B cell (primary cell): ENCODE measurements around the gene YOD1. TPM values are rescaled to one million over a fixed set of nuclear protein-coding genes. Genes with fewer than 3 reads are reported as not detected.

Experiments
- ATAC-seq: fragments of 200-7000 bp; cut with Tn5 transposase; one replicate; pipeline ENCODE4 v1.10.0; 2021; ENCODE audit warnings: low read depth, mild to moderate bottlenecking, moderate number of reproducible peaks, moderate library complexity
- CTCF ChIA-PET: fragments of 350-600 bp; sonication (Branson Sonifier 250); formaldehyde crosslinking; loops from one replicate; lab custom pipeline; 2021; ENCODE audit warnings: antibody characterized with exemption, inconsistent platforms; lab: Charles Lee
- POLR2A ChIA-PET: fragments of 350-600 bp; sonication (Branson Sonifier 250); formaldehyde crosslinking; loops from one replicate; lab custom pipeline; 2021; ENCODE audit warnings: antibody characterized with exemption; lab: Charles Lee
- DNase-seq: peaks from one replicate; pipeline ENCODE4 v3.0.0; 2013
- H2AFZ ChIP-seq: 2 replicates; pipeline ENCODE4 v1.6.1; 2012; ENCODE audit warnings: mild to moderate bottlenecking, low read depth, low read length; ENCODE audit not compliant: insufficient read depth, poor library complexity, severe bottlenecking
- H3K27ac ChIP-seq, 2 donors: 1 replicate in 1 of 2; 2 replicates in 1 of 2; pipeline ENCODE4 v1.5.1; 2012 to 2013; ENCODE audit warnings: low read length in 2 of 2, mild to moderate bottlenecking in 2 of 2, moderate library complexity in 1 of 2
- H3K27me3 ChIP-seq, 4 experiments: fragments of 200-600 bp in 1 of 4; sonication (generic) in 1 of 4; replicated peaks in 1 of 4; 1 replicate in 2 of 4; 2 replicates in 2 of 4; pipeline versions ENCODE4 v1.6.1 to v1.7.0; 2013 to 2016; ENCODE audit warnings: low read length in 3 of 4, mild to moderate bottlenecking in 2 of 4, mixed read lengths in 1 of 4, moderate library complexity in 1 of 4; ENCODE audit not compliant: insufficient read depth in 4 of 4, control insufficient read depth in 3 of 4; ENCODE audit errors: control extremely low read depth in 1 of 4
- H3K36me3 ChIP-seq, 2 experiments: replicated peaks in 1 of 2; 1 replicate in 1 of 2; 2 replicates in 1 of 2; pipeline versions ENCODE4 v1.6.1 to v1.7.1; 2013; ENCODE audit warnings: low read length in 1 of 2; ENCODE audit not compliant: insufficient read depth in 2 of 2, control insufficient read depth in 1 of 2; ENCODE audit errors: control extremely low read depth in 1 of 2, extremely low read depth in 1 of 2
- H3K4me1 ChIP-seq, 2 donors: fragments of 200-600 bp in 1 of 2; sonication (generic) in 1 of 2; 1 replicate in 1 of 2; 2 replicates in 1 of 2; pipeline versions ENCODE4 v1.5.1 to v1.6.1; 2013 to 2017; ENCODE audit warnings: low read length in 2 of 2; ENCODE audit not compliant: control insufficient read depth in 2 of 2, insufficient read depth in 2 of 2
- H3K4me2 ChIP-seq: replicated peaks from 2 replicates; pipeline ENCODE3; 2012; ENCODE audit warnings: mild to moderate bottlenecking, low read depth, low read length; ENCODE audit not compliant: poor library complexity, severe bottlenecking
- H3K4me3 ChIP-seq, 5 experiments: fragments of 200-600 bp in 1 of 5; sonication (generic) in 1 of 5; 1 replicate in 3 of 5; 2 replicates in 2 of 5; pipeline versions ENCODE4 v1.5.1 to v1.7.0; 2011 to 2016; ENCODE audit warnings: low read length in 4 of 5, mild to moderate bottlenecking in 4 of 5, low read depth in 2 of 5, control low read depth in 1 of 5, moderate library complexity in 1 of 5; ENCODE audit not compliant: insufficient read depth in 1 of 5; ENCODE audit errors: control extremely low read depth in 1 of 5, extremely low read depth in 1 of 5
- H3K79me2 ChIP-seq: fragments of 200-600 bp; sonication (generic); one replicate; pipeline ENCODE4 v1.6.0; 2016; ENCODE audit warnings: low read length; ENCODE audit not compliant: control insufficient read depth, insufficient read depth
- H3K9ac ChIP-seq: fragments of 200-600 bp; sonication (generic); 2 replicates; pipeline ENCODE4 v1.6.1; 2017; ENCODE audit warnings: mild to moderate bottlenecking, low read length, moderate library complexity
- H3K9me3 ChIP-seq, 3 donors: one replicate each; pipeline versions ENCODE4 v1.6.1 to v1.7.1; 2013; ENCODE audit warnings: low read length in 2 of 3; ENCODE audit not compliant: control insufficient read depth in 2 of 3, insufficient read depth in 1 of 3; ENCODE audit errors: control extremely low read depth in 1 of 3
- H4K20me1 ChIP-seq: 2 replicates; pipeline ENCODE4 v1.6.0; 2012; ENCODE audit warnings: mild to moderate bottlenecking, low read length; ENCODE audit not compliant: insufficient read depth, control insufficient read depth, poor library complexity, severe bottlenecking
- H3K27ac Mint-ChIP-seq: one replicate; pipeline ENCODE4 v1.8.0; 2021; ENCODE audit warnings: mixed read lengths
- H3K27me3 Mint-ChIP-seq: one replicate; pipeline ENCODE4 v1.8.0; 2021; ENCODE audit warnings: mixed read lengths
- H3K4me1 Mint-ChIP-seq: one replicate; pipeline ENCODE4 v1.8.0; 2021; ENCODE audit warnings: mixed read lengths
- H3K4me3 Mint-ChIP-seq: one replicate; pipeline ENCODE4 v1.8.0; 2021; ENCODE audit warnings: mixed read lengths
- H3K9me3 Mint-ChIP-seq: one replicate; pipeline ENCODE4 v1.8.0; 2022; ENCODE audit warnings: mixed read lengths; ENCODE audit not compliant: insufficient read depth
- CTCF ChIP-seq: fragments of 200-600 bp; IDR thresholded peaks from one replicate; pipeline ENCODE4 v1.8.0; 2022; ENCODE audit warnings: antibody characterized with exemption, mild to moderate bottlenecking
- EZH2 ChIP-seq: IDR thresholded peaks from 2 replicates; pipeline ENCODE4 v1.6.1; 2012; ENCODE audit warnings: borderline replicate concordance, low read depth, mild to moderate bottlenecking, moderate library complexity, low read length; ENCODE audit not compliant: insufficient read depth, poor library complexity, severe bottlenecking
- WGBS: methylation state at CpG from one replicate; pipeline ENCODE4 v1.1.5; 2013; ENCODE audit warnings: missing lambda C conversion rate; ENCODE audit not compliant: insufficient coverage; 5-methylcytosine and 5-hydroxymethylcytosine counted together
- intact Hi-C: fragments of 100-400 bp; cut with micrococcal nuclease; formaldehyde crosslinking; loops from one replicate; pipeline ENCODE4 v1.10.0; 2022
- polyA plus RNA-seq: library from polyadenylated mRNA; depleted of rRNA; stranded (reverse); fragments of >200 nt; gene quantifications from 2 replicates; pipeline ENCODE4 v1.2.3, GENCODE V29; 2012
- total RNA-seq, 2 donors: library from RNA; stranded (reverse); fragments of 120-200 nt in 1 of 2; gene quantifications; 1 replicate in 1 of 2; 2 replicates in 1 of 2; pipeline versions ENCODE4 v1.2.3 to v1.2.4, GENCODE V29; 2013 to 2022

Gene YOD1
- total and polyA plus RNA-seq, 2 donors (not counting 1 experiment from before 2014, with no cell fraction given) = 2.3 to 9.4 TPM

GRCh38 chr1:207064561-207064960 lies 13.6 kb upstream of the YOD1 start:
- Histone ChIP-seq H3K4me2 (no peak overlapping the region), H3K27me3 (no peaks in the 10 kb centered on the region), H3K4me1 (peaks cover 2 to 4% of the 10 kb centered on the region in 2 donors), H2AFZ (no peak overlapping the region), H3K9ac (no peak overlapping the region), H3K36me3 (peaks cover 17 to 68% of the 10 kb centered on the region in 2 experiments), H3K9me3 (no peaks in the 10 kb centered on the region), H3K4me3 (no peak overlapping the region), H3K79me2 (no peaks in the 10 kb centered on the region), H4K20me1 (no peaks in the 10 kb centered on the region), H3K27ac (no peak overlapping the region)
- TF ChIP-seq EZH2 (no peak), CTCF (no peak)
- Mint-ChIP-seq H3K27ac (no peak overlapping the region), H3K9me3 (no peaks in the 10 kb centered on the region), H3K27me3 (no peaks in the 10 kb centered on the region), H3K4me3 (no peak overlapping the region), H3K4me1 (peaks cover 4% of the 10 kb centered on the region)
- ChIA-PET POLR2A (no interaction called here), CTCF (no interaction called here)
- no peak for DNase-seq
- intact Hi-C loops = no loop called here
- ATAC-seq = no peak
- 100% methylated on average over 8 of the region's 8 CpGs for WGBS

GRCh38 chr1:207063014-207063413 lies 12.0 kb upstream of the YOD1 start:
- Histone ChIP-seq H3K9me3 (no peaks in the 10 kb centered on the region), H3K27ac (no peak overlapping the region), H3K4me1 (no peaks in the 10 kb centered on the region), H3K36me3 (peaks cover 17 to 62% of the 10 kb centered on the region in 2 experiments), H3K9ac (no peak overlapping the region), H4K20me1 (no peaks in the 10 kb centered on the region), H3K4me3 (no peak overlapping the region), H3K79me2 (no peaks in the 10 kb centered on the region), H3K4me2 (no peak overlapping the region), H2AFZ (no peak overlapping the region), H3K27me3 (no peaks in the 10 kb centered on the region)
- intact Hi-C loops = no loop called here
- Mint-ChIP-seq H3K27ac (no peak overlapping the region), H3K9me3 (no peaks in the 10 kb centered on the region), H3K4me1 (no peaks in the 10 kb centered on the region), H3K27me3 (no peaks in the 10 kb centered on the region), H3K4me3 (no peak overlapping the region)
- DNase-seq (no peak), ATAC-seq (no peak)
- CTCF ChIA-PET = no interaction called here
- no peak for TF ChIP-seq CTCF
- TF ChIP-seq EZH2 = no peak
- POLR2A ChIA-PET = no interaction called here
- 98% methylated on average over 4 of the region's 5 CpGs for WGBS
